Left forelimb (tissue), 1 donor: ENCODE results near the gene HENMT1.
A peak's percentile ranks its signal among the peaks of the same experiment; 100 is the strongest.

Experiments
- DNase-seq: peaks from one replicate; pipeline ENCODE4 v3.0.0-alpha.2; 2018; ENCODE audit warnings: low spot score

HENMT1 gene

GRCh38 chr1:108627256-108627655 is 33.6 kb downstream of the HENMT1 start:
- no peak for DNase-seq

- no peak for DNase-seq
Measured at GRCh38 chr1:108624069-108624468, 36.8 kb downstream of the HENMT1 start.

GRCh38 chr1:108617724-108618056 is 43.2 kb downstream of the HENMT1 start:
- no peak for DNase-seq

GRCh38 chr1:108617008-108617723 is 43.7 kb downstream of the HENMT1 start:
- no peak for DNase-seq

GRCh38 chr1:108615544-108615943 is 45.3 kb downstream of the HENMT1 start:
- DNase-seq: no peak

- no peak for DNase-seq
Measured at GRCh38 chr1:108612496-108612895, 48.4 kb downstream of the HENMT1 start.

- no peak for DNase-seq
Measured at GRCh38 chr1:108611984-108612383, 48.9 kb downstream of the HENMT1 start.

- DNase-seq: no peak
Measured at GRCh38 chr1:108610073-108610472, 50.8 kb downstream of the HENMT1 start.

- peak; percentile 65 for DNase-seq
Measured at GRCh38 chr1:108609483-108610049, 51.3 kb downstream of the HENMT1 start.

GRCh38 chr1:108606478-108606877 is 54.4 kb downstream of the HENMT1 start:
- DNase-seq: no peak

GRCh38 chr1:108605633-108606032 is 55.3 kb downstream of the HENMT1 start:
- DNase-seq: no peak

- no peak for DNase-seq
Measured at GRCh38 chr1:108601708-108602410, 59.0 kb downstream of the HENMT1 start.

- DNase-seq: no peak
Measured at GRCh38 chr1:108600504-108600903, 60.4 kb downstream of the HENMT1 start.

- DNase-seq: no peak
Measured at GRCh38 chr1:108598340-108598739, 62.6 kb downstream of the HENMT1 start.
